Measurements from ENCODE around the gene STRADB.

GRCh38 chr2:201413552-201413951 is 38.0 kb upstream of the STRADB start:
- TF ChIP-seq CTCF (IDR thresholded peaks at IDR 0.05 in 4 of 5, conservative IDR thresholded peaks at IDR 0.05 in 1 of 5) = no peak
- TF ChIP-seq POLR2A (IDR thresholded peaks at IDR 0.05) = no peak

Data from gastrocnemius medialis (tissue), 4 donors.